ENCODE data around the gene IRF2BP2.
A peak's percentile ranks its signal among the peaks of the same experiment; 100 is the strongest.

Gene IRF2BP2

GRCh38 chr1:234607109-234608024, 2.6 kb downstream of the IRF2BP2 start:
- peak overlapping the region; percentile 82 for H3K4me2 ChIP-seq (ENCODE audit: insufficient read depth, low read length, poor library complexity, severe bottlenecking)

GRCh38 chr1:234606784-234607108, 3.2 kb downstream of the IRF2BP2 start:
- DNase-seq (ENCODE audit: low spot score) = no peak
- no peak overlapping the region for H4K8ac ChIP-seq (ENCODE audit: low read depth, low read length)
- no peak overlapping the region for H3K27ac ChIP-seq (replicated peaks; ENCODE audit: low read length)
- H2BK15ac ChIP-seq (ENCODE audit: low read length) = no peak overlapping the region
- no peaks in the 10 kb centered on the region for H3K9me3 ChIP-seq (replicated peaks in 1 of 2; ENCODE audit: control insufficient read depth in 2 of 2, insufficient read depth in 1 of 2, low read depth in 1 of 2, low read length in 2 of 2)
- no peak overlapping the region for H2BK12ac ChIP-seq (ENCODE audit: low read length)
- H4K91ac ChIP-seq (ENCODE audit: low read depth, low read length, poor library complexity) = no peak overlapping the region
- H2BK5ac ChIP-seq (ENCODE audit: low read length) = no peak overlapping the region
- peaks cover 3 to 65% of the 10 kb centered on the region in 2 donors for H3K36me3 ChIP-seq (replicated peaks in 1 of 2; ENCODE audit: control insufficient read depth in 2 of 2, insufficient read depth in 2 of 2, low read length in 2 of 2)
- H2AK5ac ChIP-seq (ENCODE audit: low read depth, low read length) = no peak overlapping the region
- H3K9ac ChIP-seq (ENCODE audit: low read depth, low read length, poor library complexity) = no peak overlapping the region
- no peak overlapping the region for H3K23ac ChIP-seq (ENCODE audit: low read depth, low read length, poor library complexity)
- H3K79me1 ChIP-seq (ENCODE audit: low read depth, low read length) = peaks cover 7% of the 10 kb centered on the region
- H3K4ac ChIP-seq (ENCODE audit: low read length) = no peak overlapping the region
- H3K18ac ChIP-seq (ENCODE audit: low read length) = no peak overlapping the region
- H3K14ac ChIP-seq (ENCODE audit: low read length) = no peak overlapping the region
- H2BK120ac ChIP-seq (ENCODE audit: low read depth, low read length) = no peak overlapping the region
- peak overlapping the region; percentile 51 for H3K4me2 ChIP-seq (ENCODE audit: insufficient read depth, low read length, poor library complexity, severe bottlenecking)
- no CpG with 5 or more reads among the region's 4 CpGs for WGBS, 2 donors (ENCODE audit: extremely low coverage in 2 of 2, insufficient read length in 2 of 2, insufficient replicate concordance in 1 of 2)
- no peak overlapping the region for H2AFZ ChIP-seq (ENCODE audit: low read length)
- no peaks in the 10 kb centered on the region for H3K27me3 ChIP-seq (ENCODE audit: control insufficient read depth in 3 of 3, insufficient read depth in 3 of 3, low read depth in 1 of 3, low read length in 3 of 3)
- H3K4me1 ChIP-seq (ENCODE audit: control insufficient read depth in 2 of 2, insufficient read depth in 1 of 2, low read depth in 1 of 2, low read length in 2 of 2) = peaks cover 18 to 32% of the 10 kb centered on the region in 2 donors
- H3K4me3 ChIP-seq (ENCODE audit: low read length in 2 of 2) = peak overlapping the region in 1 of 2 donors; percentile 63

More at GRCh38 chr1:234607109-234608024, 2.6 kb downstream of the IRF2BP2 start:
- Histone ChIP-seq H3K27me3 (ENCODE audit: control insufficient read depth in 3 of 3, insufficient read depth in 3 of 3, low read depth in 1 of 3, low read length in 3 of 3) (no peaks in the 10 kb centered on the region), H3K4ac (ENCODE audit: low read length) (no peak overlapping the region), H3K23ac (ENCODE audit: low read depth, low read length, poor library complexity) (peak overlapping the region; percentile 46), H3K79me1 (ENCODE audit: low read depth, low read length) (peaks cover 7% of the 10 kb centered on the region), H3K18ac (ENCODE audit: low read length) (peak overlapping the region; percentile 82), H2BK120ac (ENCODE audit: low read depth, low read length) (no peak overlapping the region), H2BK12ac (ENCODE audit: low read length) (no peak overlapping the region), H2BK15ac (ENCODE audit: low read length) (no peak overlapping the region), H3K36me3 (replicated peaks in 1 of 2; ENCODE audit: control insufficient read depth in 2 of 2, insufficient read depth in 2 of 2, low read length in 2 of 2) (peaks cover 3 to 59% of the 10 kb centered on the region in 2 donors), H4K91ac (ENCODE audit: low read depth, low read length, poor library complexity) (no peak overlapping the region), H4K8ac (ENCODE audit: low read depth, low read length) (no peak overlapping the region), H3K14ac (ENCODE audit: low read length) (no peak overlapping the region), H2AK5ac (ENCODE audit: low read depth, low read length) (peak overlapping the region; percentile 76), H3K4me3 (ENCODE audit: low read length in 2 of 2) (peak overlapping the region; percentile 61 to 63), H3K4me1 (ENCODE audit: control insufficient read depth in 2 of 2, insufficient read depth in 1 of 2, low read depth in 1 of 2, low read length in 2 of 2) (peaks cover 21 to 33% of the 10 kb centered on the region in 2 donors), H2BK5ac (ENCODE audit: low read length) (no peak overlapping the region), H2AFZ (ENCODE audit: low read length) (no peak overlapping the region), H3K9ac (ENCODE audit: low read depth, low read length, poor library complexity) (peak overlapping the region; percentile 71), H3K27ac (replicated peaks; ENCODE audit: low read length) (no peak overlapping the region), H3K9me3 (replicated peaks in 1 of 2; ENCODE audit: control insufficient read depth in 2 of 2, insufficient read depth in 1 of 2, low read depth in 1 of 2, low read length in 2 of 2) (no peaks in the 10 kb centered on the region)
- peak; percentile 64 for DNase-seq (ENCODE audit: low spot score)
- no CpG with 5 or more reads among the region's 22 CpGs for WGBS, 2 donors (ENCODE audit: extremely low coverage in 2 of 2, insufficient read length in 2 of 2, insufficient replicate concordance in 1 of 2)

GRCh38 chr1:234605983-234606783, 3.8 kb downstream of the IRF2BP2 start:
- Histone ChIP-seq H3K4me3 (ENCODE audit: low read length in 2 of 2) (peak overlapping the region in 1 of 2 donors; percentile 63), H2AFZ (ENCODE audit: low read length) (no peak overlapping the region), H3K27me3 (ENCODE audit: control insufficient read depth in 3 of 3, insufficient read depth in 3 of 3, low read depth in 1 of 3, low read length in 3 of 3) (no peaks in the 10 kb centered on the region), H3K4me2 (ENCODE audit: insufficient read depth, low read length, poor library complexity, severe bottlenecking) (peak overlapping the region; percentile 51), H2BK12ac (ENCODE audit: low read length) (no peak overlapping the region), H2BK5ac (ENCODE audit: low read length) (no peak overlapping the region), H3K36me3 (replicated peaks in 1 of 2; ENCODE audit: control insufficient read depth in 2 of 2, insufficient read depth in 2 of 2, low read length in 2 of 2) (peaks cover 3 to 70% of the 10 kb centered on the region in 2 donors), H2BK15ac (ENCODE audit: low read length) (no peak overlapping the region), H3K4me1 (ENCODE audit: control insufficient read depth in 2 of 2, insufficient read depth in 1 of 2, low read depth in 1 of 2, low read length in 2 of 2) (peaks cover 14 to 35% of the 10 kb centered on the region in 2 donors), H3K23ac (ENCODE audit: low read depth, low read length, poor library complexity) (no peak overlapping the region), H2BK120ac (ENCODE audit: low read depth, low read length) (no peak overlapping the region), H4K91ac (ENCODE audit: low read depth, low read length, poor library complexity) (no peak overlapping the region), H2AK5ac (ENCODE audit: low read depth, low read length) (no peak overlapping the region), H3K9me3 (replicated peaks in 1 of 2; ENCODE audit: control insufficient read depth in 2 of 2, insufficient read depth in 1 of 2, low read depth in 1 of 2, low read length in 2 of 2) (no peaks in the 10 kb centered on the region), H3K18ac (ENCODE audit: low read length) (no peak overlapping the region), H3K9ac (ENCODE audit: low read depth, low read length, poor library complexity) (no peak overlapping the region), H4K8ac (ENCODE audit: low read depth, low read length) (no peak overlapping the region), H3K27ac (replicated peaks; ENCODE audit: low read length) (no peak overlapping the region), H3K79me1 (ENCODE audit: low read depth, low read length) (peaks cover 7% of the 10 kb centered on the region), H3K14ac (ENCODE audit: low read length) (no peak overlapping the region), H3K4ac (ENCODE audit: low read length) (no peak overlapping the region)
- no peak for DNase-seq (ENCODE audit: low spot score)
- no CpG with 5 or more reads among the region's 9 CpGs for WGBS, 2 donors (ENCODE audit: extremely low coverage in 2 of 2, insufficient read length in 2 of 2, insufficient replicate concordance in 1 of 2)

Data from neuronal stem cell (in vitro differentiated cells).